HG03439 (cell line): ENCODE measurements around the gene KDM5B.
"Not testable (repeated sequence)": the region's sequence is repeated elsewhere in the genome, so short reads cannot be mapped to it uniquely, and the experiment has no call there.

Experiments
- ATAC-seq: cut with Tn5 transposase; IDR thresholded peaks from one replicate; pipeline ENCODE4 v1.9.1; 2021; ENCODE audit warnings: mild to moderate bottlenecking, moderate library complexity; ENCODE audit not compliant: unreplicated experiment

The KDM5B gene

GRCh38 chr1:202714202-202714601, 94.0 kb downstream of the KDM5B start:
- ATAC-seq = not testable (repeated sequence)

DNA sequence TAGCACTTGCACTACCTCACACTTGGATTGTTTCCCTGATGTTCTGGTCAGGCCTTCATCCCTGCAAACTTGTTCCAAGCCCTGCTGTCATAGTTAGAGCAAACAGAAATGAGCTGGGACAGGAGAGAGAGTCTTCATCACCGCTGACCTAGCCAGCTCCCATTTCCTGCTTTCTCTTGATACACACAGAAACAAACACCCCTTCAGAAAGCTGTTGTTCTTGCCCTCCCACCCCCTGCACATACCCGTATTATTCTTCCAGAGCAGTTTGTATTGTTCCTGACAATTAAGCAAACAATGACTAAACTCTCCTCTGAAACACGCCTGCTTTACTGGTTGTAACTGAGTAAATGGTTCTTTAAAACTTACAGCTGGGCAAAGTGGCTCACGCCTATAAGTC, 95.1 kb downstream of the KDM5B start:
- no peak for ATAC-seq

GRCh38 chr1:202711949-202712635, 96.1 kb downstream of the KDM5B start:
- ATAC-seq = no peak

DNA sequence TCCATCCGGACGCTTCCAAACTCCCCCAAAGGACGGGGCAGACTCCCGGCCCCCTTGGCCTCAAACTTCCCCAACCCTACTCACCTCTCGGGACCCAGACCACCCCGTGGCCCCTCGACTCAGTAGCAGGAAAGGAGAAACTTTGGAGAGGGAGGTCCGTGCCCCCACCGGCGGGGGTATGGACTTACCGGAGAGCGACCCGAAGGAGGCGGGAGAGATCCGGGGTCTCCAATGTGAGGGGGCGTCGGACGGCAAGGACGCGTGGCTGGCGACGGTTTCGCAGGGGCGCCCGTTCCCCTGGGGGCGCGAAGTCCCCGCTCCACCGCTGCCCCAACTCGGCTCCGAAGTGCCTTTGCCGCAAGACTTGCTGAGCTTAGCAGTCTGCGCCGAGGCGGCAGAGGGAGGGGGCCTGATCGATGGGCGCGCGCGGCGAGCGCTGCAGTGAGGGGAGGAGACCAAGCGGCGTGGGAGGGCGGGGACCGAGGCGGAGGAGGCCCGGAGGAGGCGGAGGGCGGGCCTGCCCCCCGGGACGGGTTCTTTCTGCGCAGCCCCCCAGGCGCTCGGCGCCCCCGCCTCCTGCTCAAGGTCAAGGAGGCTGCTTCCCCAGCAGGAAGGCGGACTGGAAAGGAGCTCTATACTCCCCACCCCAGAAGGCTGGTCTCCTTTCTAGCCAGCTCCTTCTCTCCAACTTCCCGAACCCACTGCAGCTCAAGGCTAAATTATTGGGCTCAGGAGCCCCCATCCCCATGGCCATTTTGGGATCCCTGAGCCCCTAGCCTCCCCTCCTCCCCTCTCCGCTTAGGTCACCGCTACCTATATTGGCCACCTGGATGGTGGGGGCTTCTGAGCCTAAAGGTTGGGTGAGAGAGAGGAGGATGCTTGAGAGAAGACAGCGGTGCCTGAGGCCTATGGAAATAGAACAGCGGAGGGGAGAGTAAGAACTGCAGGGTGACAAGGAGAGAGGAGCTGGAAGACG, 97.9 kb downstream of the KDM5B start, which contains the start of gene SYT2:
Gene SYT2 (minus strand): TSS at position 385 of the 976 bp plus-strand sequence. CDS start 104,682 bp downstream, outside the sequence.
- no peak for ATAC-seq

GRCh38 chr1:202709276-202710041, 98.8 kb downstream of the KDM5B start:
- ATAC-seq = no peak

- no peak for ATAC-seq
Observed at GRCh38 chr1:202708456-202709275, 99.6 kb downstream of the KDM5B start.

- no peak for ATAC-seq
Observed at GRCh38 chr1:202706851-202707250, 101.4 kb downstream of the KDM5B start.

- ATAC-seq = no peak
Observed at GRCh38 chr1:202704601-202705000, 103.6 kb downstream of the KDM5B start.

GRCh38 chr1:202703191-202703590, 105.0 kb downstream of the KDM5B start:
- no peak for ATAC-seq

GRCh38 chr1:202702088-202702487, 106.1 kb downstream of the KDM5B start:
- no peak for ATAC-seq

- ATAC-seq = no peak
Observed at GRCh38 chr1:202701200-202701599, 107.0 kb downstream of the KDM5B start.

DNA sequence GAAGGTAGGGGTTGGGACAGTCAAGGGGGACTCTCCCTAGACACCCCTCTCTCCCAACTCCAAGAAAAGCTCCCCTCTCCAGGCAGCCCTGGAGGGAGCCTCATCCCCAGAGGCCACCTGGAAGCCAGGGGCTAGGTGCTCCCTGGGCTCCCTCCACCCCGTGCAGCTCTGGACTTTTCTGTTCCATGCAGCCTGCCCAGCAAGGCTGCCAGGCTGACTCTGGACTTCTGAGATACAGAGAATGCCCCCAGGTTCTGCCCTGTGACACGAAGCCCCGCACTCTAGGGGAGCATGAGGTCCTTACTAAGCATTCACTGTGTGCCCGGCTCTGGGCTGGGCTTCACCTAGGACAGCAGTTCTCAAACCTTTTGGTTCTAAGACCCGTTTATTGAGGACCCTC, 108.2 kb downstream of the KDM5B start:
- ATAC-seq = no peak

DNA sequence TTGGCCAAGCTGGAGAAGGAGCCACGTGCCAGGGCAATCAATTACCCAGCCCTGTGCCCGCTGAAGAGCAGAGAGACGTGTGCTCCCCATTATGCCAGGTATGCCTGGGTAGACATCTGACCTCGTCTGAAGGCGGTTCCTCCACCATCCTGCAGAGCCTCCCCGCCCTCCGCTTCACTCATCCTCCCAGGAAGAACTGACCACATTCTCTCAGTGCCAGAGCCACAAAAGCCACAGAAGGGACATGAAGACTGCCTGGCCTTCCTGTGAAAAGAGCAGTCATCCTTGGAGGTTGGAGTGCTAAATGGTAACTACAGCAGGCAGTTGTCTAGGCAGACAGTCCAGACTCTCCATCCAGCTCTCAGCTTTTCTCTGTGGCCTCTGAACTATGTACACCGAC, 109.9 kb downstream of the KDM5B start:
- ATAC-seq = no peak

GRCh38 chr1:202697038-202697437, 111.2 kb downstream of the KDM5B start:
- no peak for ATAC-seq

DNA sequence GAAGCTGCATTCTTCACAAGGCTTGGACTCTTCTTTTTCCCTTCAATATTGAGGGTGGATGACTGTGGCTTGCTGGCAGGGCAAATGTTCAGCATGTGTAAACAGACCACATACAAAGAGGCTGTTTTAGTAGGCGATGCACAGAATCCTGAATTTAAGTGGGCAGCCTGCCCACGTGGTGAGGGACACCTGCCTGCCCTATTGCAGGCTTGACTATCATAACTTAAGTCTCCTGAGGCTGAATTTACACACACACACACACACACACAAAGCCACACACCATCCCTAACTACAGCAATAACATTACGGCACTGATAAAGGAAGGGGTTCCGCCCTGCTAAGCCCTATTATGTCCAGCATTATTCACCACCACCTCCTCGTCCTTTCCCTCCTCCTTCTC, 113.9 kb downstream of the KDM5B start:
- ATAC-seq = no peak

DNA sequence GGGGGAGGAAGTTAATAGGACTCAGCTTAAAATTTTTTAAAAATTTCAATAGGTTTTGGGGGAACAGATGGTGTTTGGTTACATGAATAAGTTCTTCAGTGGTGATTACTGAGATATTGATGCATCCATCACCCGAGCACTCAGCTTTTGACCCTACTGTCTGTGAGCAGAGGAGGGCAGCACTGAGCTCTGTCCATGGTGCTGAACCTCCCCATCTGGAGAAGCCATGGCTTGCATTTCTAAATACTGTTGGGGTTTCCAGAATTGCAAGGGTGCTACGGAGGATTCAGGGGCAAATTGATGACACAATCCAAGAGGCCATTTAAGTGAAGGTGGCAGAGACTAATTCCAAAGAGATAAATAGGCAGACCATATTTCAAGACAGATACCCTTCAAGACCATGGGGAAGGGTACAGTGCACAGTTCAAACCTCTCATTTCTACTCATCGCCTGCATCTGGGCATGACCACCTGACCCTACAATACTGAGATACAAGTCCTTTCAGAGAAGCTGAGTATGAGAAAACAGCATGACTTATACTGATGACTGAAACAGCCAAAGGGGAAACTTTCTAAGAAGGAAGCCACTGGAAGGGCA, 115.2 kb downstream of the KDM5B start:
- ATAC-seq = no peak

- ATAC-seq = no peak
Observed at GRCh38 chr1:202691816-202692215, 116.4 kb downstream of the KDM5B start.

GRCh38 chr1:202689493-202690342, 118.5 kb downstream of the KDM5B start:
- no peak for ATAC-seq

GRCh38 chr1:202689082-202689481, 119.1 kb downstream of the KDM5B start:
- ATAC-seq = no peak
